HG02943 (cell line): Measurements from ENCODE around the gene CA10.

Experiments
- ATAC-seq: cut with Tn5 transposase; IDR thresholded peaks from one replicate; pipeline ENCODE4 v1.9.1; 2021; ENCODE audit warnings: mild to moderate bottlenecking, low read depth, moderate library complexity; ENCODE audit not compliant: unreplicated experiment

CA10 gene

GRCh38 chr17:51955245-51955644 is 203.3 kb downstream of the CA10 start:
- no peak for ATAC-seq

- no peak for ATAC-seq
Observed at GRCh38 chr17:51954232-51954765, 204.2 kb downstream of the CA10 start.

- no peak for ATAC-seq
Observed at GRCh38 chr17:51951741-51952140, 206.8 kb downstream of the CA10 start.

- no peak for ATAC-seq
Observed at GRCh38 chr17:51948128-51948527, 210.4 kb downstream of the CA10 start.

GRCh38 chr17:51947160-51947735 is 211.3 kb downstream of the CA10 start:
- no peak for ATAC-seq

GRCh38 chr17:51946311-51946710 is 212.2 kb downstream of the CA10 start:
- no peak for ATAC-seq

GRCh38 chr17:51941272-51941671 is 217.2 kb downstream of the CA10 start:
- no peak for ATAC-seq

GRCh38 chr17:51937264-51937663 is 221.2 kb downstream of the CA10 start:
- no peak for ATAC-seq

GRCh38 chr17:51935477-51935876 is 223.0 kb downstream of the CA10 start:
- no peak for ATAC-seq

- ATAC-seq = no peak
Observed at GRCh38 chr17:51933647-51934046, 224.9 kb downstream of the CA10 start.

- no peak for ATAC-seq
Observed at GRCh38 chr17:51926448-51926847, 232.1 kb downstream of the CA10 start.

GRCh38 chr17:51921500-51921899 is 237.0 kb downstream of the CA10 start:
- ATAC-seq = no peak

GRCh38 chr17:51914577-51914976 is 243.9 kb downstream of the CA10 start:
- ATAC-seq = no peak

GRCh38 chr17:51913491-51914205 is 244.9 kb downstream of the CA10 start:
- no peak for ATAC-seq

- no peak for ATAC-seq
Observed at GRCh38 chr17:51912939-51913338, 245.6 kb downstream of the CA10 start.

- ATAC-seq = no peak
Observed at GRCh38 chr17:51911237-51911636, 247.3 kb downstream of the CA10 start.

- no peak for ATAC-seq
Observed at GRCh38 chr17:51909971-51910370, 248.5 kb downstream of the CA10 start.

- no peak for ATAC-seq
Observed at GRCh38 chr17:51908841-51909537, 249.5 kb downstream of the CA10 start.

- ATAC-seq = no peak
Observed at GRCh38 chr17:51907041-51907440, 251.5 kb downstream of the CA10 start.

- ATAC-seq = no peak
Observed at GRCh38 chr17:51904379-51904778, 254.1 kb downstream of the CA10 start.

GRCh38 chr17:51901242-51901641 is 257.3 kb downstream of the CA10 start:
- no peak for ATAC-seq

GRCh38 chr17:51891936-51892335 is 266.6 kb downstream of the CA10 start:
- no peak for ATAC-seq
